ENCODE measurements around the gene NKPD1.
A peak's percentile ranks its signal among the peaks of the same experiment; 100 is the strongest.

NKPD1 gene, protein sequence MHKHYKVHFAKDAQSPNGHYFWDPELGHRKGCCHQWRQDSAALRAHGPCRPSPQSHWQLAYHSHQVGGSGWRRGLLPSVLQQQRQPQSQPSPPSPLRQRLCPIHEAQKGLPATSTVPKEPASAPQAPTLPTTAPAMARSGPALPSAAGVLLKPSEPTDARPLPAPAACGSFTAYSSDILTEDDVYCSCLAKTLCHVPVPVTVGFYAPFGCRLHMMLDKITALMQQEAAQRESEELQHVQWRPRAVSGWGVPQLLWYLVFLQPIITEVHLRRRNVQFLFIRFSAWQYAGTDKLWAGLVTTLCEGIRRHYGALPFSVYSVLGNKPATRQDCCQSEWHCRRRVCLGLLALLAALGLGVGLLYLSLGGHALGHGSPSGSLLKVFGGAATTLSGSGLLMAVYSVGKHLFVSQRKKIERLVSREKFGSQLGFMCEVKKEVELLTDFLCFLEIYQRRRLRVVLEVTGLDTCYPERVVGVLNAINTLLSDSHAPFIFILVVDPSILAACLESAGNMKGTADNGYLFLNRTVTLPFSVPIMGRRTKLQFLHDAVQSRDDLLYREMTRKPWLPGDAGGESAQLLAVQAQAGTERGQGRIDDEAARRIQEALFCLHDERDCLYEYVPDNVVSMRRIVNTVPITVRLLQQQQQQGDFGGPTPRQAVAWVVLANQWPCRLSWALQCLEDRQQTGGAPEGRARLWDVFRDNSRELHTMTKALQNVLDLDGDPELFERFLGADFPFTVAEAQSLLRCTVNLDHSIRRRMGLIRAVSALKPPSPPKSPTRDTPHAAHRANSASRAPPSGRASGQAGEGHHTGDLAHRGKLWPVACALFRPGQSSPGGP

GRCh38 chr19:45160870-45161737, at the start of gene NKPD1:
Gene NKPD1, minus strand, starts transcription at chr19:45160982. Its CDS starts 832 bp downstream, at chr19:45160150.
- DNase-seq: no peak

- no peak for DNase-seq
These were observed 45.5 kb upstream of the NKPD1 start for GRCh38 chr19:45206328-45206727.

DNA sequence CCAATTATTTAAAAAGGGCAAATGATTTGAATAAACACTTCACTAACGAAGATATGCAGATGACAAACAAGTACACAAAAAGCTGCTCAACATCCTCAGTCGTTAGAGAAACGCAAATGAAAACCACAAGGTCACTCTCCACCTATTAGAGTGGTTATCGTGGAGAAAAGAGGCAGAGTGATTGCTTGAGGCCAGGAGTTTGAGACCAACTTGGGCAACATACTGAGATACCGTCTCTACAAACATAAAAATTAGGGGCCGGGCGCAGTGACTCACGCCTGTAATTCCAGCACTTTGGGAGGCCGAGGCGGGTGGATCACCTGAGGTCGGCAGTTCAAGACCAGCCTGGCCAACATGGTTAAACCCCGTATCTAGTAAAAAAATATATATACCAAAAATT, 45.0 kb upstream of the NKPD1 start:
- DNase-seq: no peak

GRCh38 chr19:45202637-45203036, 41.9 kb upstream of the NKPD1 start:
- no peak for DNase-seq

DNA sequence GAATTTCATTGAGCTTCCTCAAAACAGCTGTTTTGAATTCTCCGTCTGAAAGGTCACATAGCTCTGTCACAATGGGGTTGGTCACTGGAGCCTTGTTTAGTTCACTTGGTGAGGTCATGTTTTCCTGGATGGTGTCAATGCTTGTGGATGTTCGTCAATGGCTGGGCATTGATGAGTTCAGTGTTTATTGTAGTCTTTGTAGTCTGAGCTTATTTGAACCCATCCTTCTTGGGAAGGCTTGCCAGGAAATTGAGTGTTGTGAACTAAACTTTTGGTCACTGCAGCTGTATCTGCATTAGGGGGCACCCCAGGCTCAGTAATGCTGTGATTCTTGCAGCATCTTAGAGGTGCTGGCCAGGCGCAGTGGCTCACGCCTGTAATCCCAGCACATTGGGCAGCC, 39.8 kb upstream of the NKPD1 start:
- no peak for DNase-seq

DNA sequence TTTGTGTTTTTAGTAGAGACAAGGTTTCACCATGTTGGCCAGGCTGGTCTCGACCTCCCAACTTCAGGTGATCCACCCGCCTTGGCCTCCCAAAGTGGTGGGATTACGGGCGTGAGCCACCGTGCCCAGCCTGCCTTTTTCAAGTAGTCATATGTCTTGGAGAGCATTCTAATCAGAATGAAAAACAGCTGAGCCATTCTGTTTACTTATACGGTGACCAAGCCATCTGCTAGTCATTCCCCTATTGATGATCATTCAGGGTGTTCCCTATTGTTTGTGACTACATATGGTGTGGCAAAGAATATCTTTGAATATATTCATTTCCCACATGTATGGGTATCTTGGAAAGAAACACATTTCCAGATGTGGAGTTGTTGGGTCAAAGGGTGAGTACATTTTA, 35.0 kb upstream of the NKPD1 start:
- DNase-seq: no peak

- DNase-seq: no peak
These were observed 30.6 kb upstream of the NKPD1 start for GRCh38 chr19:45191375-45191774.

DNA sequence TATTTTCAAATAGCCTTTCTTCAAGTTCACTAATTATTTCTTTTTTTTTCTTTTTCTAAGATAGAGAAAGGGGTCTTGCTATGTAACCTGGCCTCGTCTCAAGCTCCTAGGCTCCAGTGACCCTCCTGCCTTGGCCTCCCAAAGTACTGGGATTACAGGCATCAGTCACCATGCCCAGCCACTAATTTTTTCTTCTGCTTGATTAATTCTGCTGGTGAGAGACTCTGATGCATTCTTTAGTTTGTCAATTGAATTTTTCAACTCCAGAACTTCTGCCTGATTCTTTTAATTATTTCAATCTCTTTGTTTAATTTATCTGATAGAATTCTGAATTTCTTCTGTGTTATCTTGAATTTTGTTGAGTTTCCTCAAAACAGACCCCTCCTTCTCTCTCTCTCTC, 29.2 kb upstream of the NKPD1 start:
- no peak for DNase-seq

- DNase-seq: peak in 3 of 6 experiments; percentile 10 to 70 (median 64)
These were observed 26.8 kb upstream of the NKPD1 start for GRCh38 chr19:45187421-45188100.

- DNase-seq: no peak
These were observed 25.9 kb upstream of the NKPD1 start for GRCh38 chr19:45186509-45187334.

DNA sequence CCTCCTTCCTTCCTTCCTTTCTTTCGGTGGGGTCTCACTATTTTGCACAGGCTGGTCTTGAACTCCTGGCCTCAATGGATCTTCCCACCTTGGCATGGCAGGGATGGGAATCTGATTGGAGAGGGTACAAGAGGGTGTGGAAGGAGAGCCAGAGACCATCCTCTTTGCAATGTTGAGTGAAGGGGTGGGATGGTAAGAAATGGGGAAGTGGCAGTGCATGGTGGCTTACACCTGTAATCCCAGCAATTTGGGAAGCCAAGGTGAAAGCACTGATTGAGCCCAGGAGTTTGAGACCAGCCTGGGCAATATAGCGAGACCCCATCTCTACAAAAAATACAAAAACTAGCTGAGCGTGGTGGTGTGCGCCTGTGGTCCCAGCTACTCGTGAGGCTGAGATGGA, 23.3 kb upstream of the NKPD1 start:
- no peak for DNase-seq

DNA sequence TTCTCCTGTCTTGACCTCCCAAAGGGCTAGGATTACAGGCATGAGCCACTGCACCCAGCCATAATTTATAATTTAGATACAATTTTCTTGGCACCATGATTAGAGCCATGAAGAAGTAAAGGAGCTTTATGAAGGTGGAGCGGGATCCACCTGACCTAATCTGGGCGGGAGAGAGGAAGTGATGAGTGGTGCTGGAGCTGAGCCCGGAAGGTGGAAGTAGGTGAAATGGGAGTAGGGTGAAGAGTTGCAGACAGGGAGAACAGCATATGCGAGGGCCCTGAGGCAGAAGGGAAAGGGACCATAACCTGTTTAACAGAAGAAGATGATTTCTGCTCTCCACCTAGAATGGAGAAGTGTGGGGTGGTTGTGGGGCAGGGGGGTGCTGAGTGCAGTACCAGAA, 22.0 kb upstream of the NKPD1 start:
- no peak for DNase-seq

- DNase-seq: no peak
These were observed 20.2 kb upstream of the NKPD1 start for GRCh38 chr19:45180936-45181335.

DNA sequence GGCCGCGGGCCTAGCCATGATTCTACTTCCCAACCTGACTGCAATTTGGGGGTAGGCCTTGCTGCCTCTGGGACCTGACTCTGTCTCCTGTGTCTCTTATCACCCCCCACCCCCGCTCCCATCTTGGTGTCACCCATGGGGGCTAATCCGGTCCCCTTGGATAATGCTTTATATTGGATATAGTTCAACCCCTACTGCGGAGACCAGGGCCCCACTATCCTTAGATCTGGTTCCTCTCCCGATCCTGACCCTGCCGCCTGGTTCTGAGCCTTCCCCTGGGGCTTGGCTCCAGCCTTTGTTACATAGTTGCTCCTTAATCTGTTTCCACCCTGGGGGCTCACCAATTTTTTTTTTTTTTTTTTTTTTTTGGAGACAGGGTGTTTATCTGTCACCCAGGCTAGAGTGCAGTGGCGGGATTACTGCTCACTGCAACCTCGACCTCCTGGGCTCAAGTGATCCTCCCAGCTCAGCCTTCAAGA, 19.1 kb upstream of the NKPD1 start:
- DNase-seq: no peak

- DNase-seq: peak in 3 of 6 experiments; percentile 25 to 57 (median 41)
These were observed 18.5 kb upstream of the NKPD1 start for GRCh38 chr19:45179072-45179891.

- DNase-seq: peak; percentile 97 to 100 (median 100)
These were observed 17.7 kb upstream of the NKPD1 start, which contains the start of gene BLOC1S3 for GRCh38 chr19:45178262-45179071. Gene BLOC1S3, plus strand, starts transcription at chr19:45178784. Its CDS starts 513 bp downstream, at chr19:45179297.

DNA sequence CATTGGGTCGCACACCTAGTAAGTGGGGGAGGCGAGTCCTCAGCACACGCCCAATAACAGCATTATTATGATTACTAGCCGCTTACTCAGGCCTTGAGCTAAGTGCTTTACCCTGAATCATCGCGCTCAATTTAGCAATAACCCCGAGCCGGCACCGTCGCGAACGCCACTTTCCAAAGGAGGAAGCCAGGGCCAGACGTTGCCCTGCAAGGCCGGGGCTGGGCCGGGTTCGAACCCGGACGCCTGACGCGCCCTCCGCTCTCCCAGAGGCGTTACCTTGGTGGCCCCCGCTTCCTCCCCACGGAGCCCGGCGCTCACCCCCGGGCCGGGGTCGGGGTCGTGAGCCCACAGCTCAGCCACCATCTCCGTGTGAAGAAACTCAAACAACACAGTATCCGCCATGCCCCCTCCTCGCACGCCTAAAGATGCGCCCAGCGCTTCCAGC, 17.1 kb upstream of the NKPD1 start, which contains the start of gene TRAPPC6A:
Gene TRAPPC6A, minus strand, starts transcription at position 421 of the 445 bp plus-strand sequence. Its CDS starts 19 bp downstream, at position 402.
- DNase-seq: no peak

DNA sequence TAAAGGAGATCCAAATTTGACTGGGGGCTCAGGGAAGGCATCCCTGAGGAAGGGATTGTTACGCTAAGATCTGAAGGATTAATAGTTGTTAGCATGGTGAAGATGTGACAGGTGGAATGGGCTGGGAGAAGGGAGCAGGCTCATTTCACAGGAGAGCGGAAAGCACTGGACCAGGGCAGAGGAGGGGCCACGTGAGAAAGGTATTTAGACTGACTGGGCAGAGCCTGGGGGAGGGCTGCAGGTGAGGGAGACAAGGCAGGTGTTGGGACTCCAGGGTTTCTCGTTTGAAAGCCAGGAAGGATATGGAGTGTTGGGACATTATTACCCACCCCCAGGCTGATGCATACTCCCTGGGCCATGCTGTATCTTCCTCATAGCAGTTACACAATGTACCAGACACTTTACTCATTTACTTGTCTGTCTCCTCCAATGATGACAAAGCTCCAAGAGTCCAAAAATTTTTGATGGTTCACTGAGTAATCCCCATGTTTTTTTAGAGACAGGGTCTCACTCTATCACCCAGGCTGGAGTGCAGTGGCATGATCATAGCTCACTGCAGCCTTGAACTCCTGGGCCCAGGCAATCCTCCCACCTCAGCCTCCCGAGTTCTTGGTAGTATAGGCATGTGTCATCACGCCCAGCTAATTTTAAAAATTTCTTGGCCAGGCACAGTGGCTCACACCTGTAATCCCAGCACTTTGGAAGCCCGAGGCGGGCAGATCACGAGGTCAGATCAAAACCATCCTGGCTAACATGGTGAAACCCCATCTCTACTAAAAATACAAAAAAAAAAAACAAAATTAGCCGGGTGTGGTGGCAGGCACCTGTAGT, 14.9 kb upstream of the NKPD1 start:
- DNase-seq: no peak

Data from stimulated activated naive CD4-positive, alpha-beta T cell (primary cell).